Fibroblast of upper back skin (primary cell): ENCODE measurements around the gene TWF2.

Source experiments
- DNase-seq: peaks from one replicate; pipeline ENCODE4 v3.0.0-alpha.2; 2013

TWF2 gene

DNA sequence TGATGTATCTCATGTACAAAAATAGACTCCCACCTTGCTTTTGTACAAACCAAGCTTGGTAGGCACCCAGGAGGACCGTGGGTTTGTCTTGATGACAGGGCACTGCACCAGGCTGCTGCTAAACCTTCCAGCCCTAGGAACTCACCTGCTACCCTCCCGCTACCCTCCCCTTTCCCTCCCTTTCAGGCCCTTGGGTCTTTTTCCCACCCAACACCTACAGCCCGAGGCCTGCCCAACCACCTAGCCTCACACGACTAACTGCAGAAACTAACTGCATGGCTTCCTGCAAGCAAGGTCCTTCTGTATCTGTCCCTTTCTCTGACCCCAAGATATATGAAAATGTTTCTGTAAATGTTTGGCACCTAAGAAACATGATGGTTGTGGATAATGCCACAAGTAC, 17.7 kb upstream of the TWF2 start:
- DNase-seq: no peak

GRCh38 chr3:52256159-52256558, 17.2 kb upstream of the TWF2 start:
- no peak for DNase-seq

DNA sequence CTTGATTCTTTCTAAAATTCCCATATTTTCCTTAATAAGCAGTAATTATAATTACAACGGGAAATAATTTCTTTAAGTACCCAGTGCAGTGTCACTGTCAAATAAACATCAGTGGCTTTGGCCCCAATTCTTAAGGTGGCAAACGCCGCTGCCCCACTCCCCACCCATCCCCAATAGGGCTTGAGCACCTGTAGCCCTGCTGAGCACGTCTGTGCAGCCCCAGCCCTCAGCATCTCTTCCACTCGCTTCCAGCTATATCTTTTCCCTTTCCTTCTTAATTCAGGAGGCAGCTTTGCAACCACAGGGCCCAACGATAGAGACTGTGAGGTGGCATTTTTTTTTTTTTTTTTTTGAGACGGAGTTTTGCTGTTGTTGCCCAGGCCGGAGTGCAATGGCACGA, 15.7 kb upstream of the TWF2 start:
- no peak for DNase-seq

- DNase-seq: no peak
Measured at GRCh38 chr3:52253314-52254304, 14.7 kb upstream of the TWF2 start.

DNA sequence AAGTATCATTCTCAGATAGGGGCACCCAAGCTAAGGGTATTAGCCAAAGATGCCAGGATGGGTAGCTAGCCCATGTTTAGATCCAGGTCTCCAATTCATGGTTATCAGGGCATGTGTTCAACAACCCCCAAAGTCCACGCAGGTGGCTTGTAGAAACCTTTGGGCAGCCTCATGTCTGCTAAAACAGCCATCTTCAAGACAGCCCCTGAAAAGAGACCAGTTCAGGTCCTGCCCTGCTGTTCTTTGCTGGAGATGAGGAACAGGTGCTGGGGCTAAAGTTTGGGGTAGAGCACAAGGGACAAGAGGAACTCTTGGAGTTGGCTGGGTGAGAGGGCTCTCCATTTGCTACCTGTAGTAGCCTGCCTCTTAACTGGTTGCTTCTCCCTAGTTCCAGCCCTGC, 11.2 kb upstream of the TWF2 start:
- no peak for DNase-seq

DNA sequence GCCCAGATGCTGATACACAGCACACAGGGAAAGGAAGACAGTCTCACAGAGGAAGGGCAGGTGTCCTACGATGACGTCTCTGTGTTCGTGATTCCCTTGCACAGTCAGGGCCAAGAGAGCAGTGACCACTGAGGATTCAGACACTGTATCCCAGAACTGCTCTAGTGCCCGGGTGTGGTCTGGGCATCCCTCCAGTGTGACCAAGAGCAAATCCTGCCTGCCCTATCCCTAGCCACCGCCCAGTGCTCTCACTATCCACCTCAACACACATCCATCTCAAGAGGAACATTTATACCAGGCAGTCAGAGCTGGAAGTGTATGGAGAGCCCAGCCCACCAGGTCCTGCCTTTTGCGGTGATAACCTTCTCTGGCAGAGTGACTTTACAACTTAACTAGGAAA, 10.7 kb upstream of the TWF2 start:
- DNase-seq: no peak

DNA sequence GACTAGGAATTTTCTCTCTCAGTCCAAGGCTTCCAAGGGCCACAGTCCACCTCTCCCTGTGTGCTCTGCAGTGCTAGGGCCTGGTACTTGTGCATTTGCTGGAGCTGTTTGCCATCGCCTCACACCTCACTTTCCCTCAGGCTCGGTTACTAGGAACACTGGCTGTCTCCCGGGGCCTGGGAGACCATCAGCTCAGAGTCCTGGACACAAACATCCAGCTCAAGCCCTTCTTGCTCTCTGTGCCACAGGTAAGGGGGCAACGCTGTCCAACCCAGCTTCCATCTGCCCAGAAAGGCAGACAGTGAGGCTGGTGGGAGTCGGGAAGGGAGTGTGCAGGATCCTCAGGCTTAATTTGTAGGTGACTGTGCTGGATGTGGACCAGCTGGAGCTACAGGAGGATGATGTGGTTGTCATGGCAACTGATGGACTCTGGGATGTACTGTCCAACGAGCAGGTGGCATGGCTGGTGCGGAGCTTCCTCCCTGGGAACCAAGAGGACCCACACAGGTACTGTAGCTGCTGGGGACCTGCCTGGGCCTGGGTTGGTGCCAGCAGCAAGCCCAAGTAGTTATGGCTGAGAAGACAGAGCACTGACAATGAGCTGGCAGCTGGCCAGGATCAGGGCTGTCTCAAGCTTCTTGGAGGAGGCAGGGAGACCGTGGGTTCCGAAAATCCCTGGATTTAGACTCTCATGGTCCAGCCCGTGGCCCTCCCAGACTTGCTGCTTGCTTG, 10.0 kb upstream of the TWF2 start:
- no peak for DNase-seq

DNA sequence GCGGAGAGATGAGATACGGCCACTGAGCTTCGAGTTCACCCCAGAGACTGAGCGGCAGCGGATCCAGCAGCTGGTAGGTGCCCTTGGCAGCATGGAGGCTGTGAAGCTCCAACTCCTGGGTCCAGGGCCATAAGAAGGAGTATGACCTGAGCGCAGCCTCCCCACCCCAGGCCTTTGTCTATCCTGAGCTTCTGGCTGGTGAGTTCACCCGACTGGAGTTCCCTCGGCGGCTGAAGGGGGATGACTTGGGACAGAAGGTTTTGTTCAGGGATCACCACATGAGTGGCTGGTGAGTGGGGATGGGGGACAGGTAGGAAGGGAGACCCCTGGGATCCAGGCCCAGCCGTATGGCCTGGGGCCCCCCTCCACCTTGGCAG, 9.2 kb upstream of the TWF2 start:
- DNase-seq: no peak

GRCh38 chr3:52247409-52248164, 8.6 kb upstream of the TWF2 start:
- no peak for DNase-seq

DNA sequence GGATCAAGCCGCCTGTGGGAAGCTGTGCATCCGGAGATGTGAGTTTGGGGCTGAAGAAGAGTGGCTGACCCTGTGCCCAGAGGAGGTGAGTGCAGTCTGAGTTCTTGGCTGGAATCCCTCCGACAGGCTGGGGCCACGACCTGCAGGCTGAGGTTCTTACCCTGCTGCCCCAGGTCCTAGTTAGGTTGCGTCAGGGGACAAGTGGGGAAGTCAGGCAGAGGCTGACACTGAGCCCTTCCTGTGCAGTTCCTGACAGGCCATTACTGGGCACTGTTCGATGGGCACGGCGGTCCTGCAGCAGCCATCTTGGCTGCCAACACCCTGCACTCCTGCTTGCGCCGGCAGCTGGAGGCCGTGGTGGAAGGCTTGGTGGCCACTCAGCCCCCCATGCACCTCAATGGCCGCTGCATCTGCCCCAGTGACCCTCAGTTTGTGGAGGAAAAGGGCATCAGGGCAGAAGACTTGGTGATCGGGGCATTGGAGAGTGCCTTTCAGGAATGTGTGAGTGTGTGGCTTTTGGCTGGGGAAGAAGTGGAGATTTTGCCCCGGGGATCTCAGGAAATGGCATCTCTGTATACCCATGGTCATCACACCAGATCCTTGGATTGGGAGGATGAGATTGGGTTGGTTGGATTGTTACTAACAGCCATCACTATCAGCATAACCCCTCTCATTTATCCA, 7.9 kb upstream of the TWF2 start:
- no peak for DNase-seq

GRCh38 chr3:52246264-52246620, 7.3 kb upstream of the TWF2 start:
- DNase-seq: no peak

DNA sequence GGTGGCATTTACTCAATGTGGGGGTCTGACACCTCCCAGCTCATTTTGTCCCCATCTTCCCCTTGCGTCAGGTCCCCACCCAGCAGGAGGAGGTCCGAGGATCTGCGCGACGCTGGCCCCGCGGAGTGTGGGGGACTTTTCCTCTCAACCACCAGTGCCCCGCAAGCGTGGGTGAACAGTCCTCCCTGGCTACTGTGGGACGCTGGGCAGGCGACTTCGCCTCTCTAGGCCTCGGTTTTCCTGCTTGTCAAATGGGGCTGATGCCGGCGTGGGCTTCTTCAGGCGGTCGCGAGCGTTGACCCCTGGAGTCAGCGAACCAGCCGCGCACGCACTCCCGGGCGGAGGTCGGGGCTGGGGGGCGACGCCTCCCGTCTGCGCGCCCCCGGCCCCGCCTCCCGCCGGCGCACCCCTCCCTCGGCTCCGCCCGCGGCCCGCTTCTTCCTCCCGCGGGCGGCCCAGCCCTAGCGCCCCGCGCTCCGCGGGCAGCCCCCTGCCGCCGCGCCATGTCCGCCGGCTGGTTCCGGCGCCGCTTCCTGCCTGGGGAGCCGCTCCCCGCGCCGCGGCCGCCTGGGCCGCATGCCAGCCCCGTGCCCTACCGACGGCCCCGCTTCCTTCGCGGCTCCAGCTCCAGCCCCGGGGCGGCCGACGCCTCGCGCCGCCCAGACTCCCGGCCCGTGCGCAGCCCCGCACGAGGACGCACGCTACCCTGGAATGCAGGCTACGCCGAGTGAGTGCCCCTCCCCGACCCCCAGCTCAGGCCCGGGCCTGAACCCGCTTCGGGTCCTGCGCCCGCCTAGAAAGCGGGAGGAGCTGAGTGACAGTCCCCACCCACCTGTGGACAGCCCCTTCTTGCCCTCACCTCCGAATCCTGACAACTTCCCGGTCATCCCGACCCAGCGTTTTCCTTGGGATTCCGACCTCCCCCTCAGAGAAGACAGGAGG, 6.6 kb upstream of the TWF2 start, which contains the start of gene PPM1M:
Gene PPM1M, plus strand, starts transcription at position 438 of the 942 bp plus-strand sequence. Its CDS starts 66 bp downstream, at position 504.
- DNase-seq: peak; percentile 55

DNA sequence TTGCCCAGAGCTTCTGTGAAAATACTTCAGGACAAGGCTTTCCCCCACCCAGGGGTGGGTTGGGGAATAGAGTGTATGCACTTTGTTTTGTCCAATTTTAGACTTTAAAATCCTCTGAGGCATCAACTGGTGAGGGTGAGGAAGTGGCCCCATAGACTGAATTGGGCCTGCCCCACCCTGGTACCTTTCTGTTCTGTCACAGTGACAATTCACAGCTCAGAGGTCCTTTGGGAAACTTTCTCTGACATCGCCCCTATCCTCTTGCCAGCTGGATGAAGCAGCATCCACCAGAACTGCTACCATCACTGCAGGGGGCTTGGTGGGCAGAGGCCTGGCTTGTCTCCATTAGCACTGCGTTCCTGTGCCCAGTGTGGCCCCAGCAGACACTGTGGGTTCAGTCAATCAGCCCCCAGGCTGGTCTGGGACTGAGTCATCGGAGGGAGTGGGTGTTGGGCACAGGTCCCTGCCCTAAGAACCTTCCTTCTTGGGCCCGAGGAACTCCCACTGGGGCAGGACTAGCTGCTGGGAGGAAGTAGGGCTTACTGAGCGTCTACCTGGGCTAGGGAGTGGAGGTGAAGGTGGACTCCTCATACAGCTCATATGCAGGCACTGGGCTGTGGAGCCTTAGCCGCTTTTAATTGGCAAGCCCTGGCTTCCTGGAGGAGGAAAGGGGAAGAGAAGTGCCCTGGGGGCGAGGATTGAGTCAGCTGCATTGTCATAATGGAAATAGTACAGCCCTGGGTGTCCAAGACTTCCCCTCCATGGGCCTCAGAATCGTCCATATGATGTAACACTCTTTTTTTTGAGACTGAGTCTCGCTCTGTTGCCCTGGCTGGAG, 5.1 kb upstream of the TWF2 start:
- DNase-seq: no peak

DNA sequence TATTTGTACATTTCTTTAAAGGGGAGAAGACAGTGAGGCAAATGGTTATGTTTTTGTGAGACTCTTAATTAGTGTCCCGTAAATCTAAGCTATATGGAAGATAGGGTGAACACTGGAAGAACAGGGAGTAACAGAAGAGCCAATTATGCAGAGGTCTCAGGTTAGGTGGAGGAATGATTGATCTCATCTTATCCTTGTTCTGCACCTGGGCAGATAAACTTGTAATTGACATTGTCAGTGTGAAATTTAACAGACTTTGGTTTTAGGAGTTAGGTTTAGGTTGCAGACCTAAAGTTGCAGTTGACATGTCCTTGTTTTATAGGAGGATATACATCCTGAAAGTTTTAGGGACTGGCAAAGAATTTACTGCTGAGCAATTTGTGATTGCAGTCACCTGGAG, 3.1 kb upstream of the TWF2 start:
- no peak for DNase-seq

- no peak for DNase-seq
Measured at GRCh38 chr3:52240886-52241370, 2.0 kb upstream of the TWF2 start.

GRCh38 chr3:52240059-52240885, 1.3 kb upstream of the TWF2 start:
- DNase-seq: peak; percentile 93

- no peak for DNase-seq
Measured at GRCh38 chr3:52238193-52238760, 681 bp downstream of the TWF2 start.

DNA sequence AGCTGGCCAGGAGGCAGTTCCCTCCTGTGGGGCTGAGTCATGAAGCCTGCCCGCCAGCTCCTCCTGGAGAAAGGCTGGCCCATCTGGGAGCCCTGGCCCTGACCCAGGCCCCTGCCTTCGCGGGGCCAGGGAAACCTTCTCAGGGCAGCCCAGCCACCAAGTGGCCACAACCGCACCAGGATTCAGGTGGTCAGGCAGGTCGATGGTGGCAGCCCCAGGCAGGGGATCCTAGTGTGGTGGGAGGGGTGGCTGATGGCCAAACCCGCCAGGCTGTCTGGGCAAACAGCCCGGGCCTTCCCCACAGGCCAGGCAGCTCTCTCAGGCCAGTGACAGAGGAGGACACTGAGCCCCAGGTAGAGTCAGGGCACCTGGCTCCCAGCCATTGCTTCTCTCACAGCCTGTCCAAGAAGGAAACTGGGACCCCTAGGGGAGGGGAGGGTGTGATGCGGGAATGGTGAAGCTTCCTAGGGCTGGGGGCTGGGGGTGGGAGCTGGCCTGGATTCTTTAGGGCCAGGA, 1.2 kb downstream of the TWF2 start:
- DNase-seq: peak; percentile 90
